ENCODE data around the gene RNF113B.

DNA sequence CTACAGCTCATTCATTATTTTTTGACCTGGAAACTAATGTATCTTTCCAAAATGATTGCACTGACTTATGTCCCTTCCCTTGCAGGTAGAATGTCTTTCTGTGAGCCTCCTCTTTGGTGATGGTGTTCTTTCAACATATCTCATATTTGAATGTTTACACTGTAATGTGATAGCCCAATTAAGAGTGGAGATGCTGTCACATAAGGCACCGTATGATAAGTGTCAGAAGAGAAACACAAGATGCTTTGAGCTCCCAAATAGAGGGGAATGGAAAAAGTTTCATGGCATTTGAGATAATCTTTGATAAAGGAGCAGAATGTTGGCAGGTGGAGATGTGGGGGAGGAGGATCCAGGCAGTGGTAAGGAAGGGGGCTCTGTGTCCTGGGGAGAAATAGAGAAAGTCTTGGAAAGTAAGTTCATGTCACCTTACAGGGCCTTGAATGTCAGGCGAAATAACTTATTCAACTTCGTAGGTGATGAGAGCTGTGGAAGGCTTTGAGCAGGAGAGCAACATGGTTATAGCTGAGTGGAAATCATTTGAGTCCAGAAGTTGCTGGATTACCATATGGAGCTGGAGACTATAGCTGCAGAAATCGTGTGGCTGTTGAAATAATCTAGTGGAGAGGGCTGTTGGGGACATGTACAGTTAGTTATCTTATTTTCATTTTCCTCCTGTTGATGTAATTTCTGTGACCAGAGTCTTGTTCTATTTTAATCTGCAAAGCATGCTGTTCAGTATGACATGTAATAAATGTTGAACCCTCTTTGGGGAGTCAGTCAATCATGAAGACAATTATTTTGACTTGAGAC is 10.3 kb upstream of the RNF113B start:
- TF ChIP-seq, protein P1, sequence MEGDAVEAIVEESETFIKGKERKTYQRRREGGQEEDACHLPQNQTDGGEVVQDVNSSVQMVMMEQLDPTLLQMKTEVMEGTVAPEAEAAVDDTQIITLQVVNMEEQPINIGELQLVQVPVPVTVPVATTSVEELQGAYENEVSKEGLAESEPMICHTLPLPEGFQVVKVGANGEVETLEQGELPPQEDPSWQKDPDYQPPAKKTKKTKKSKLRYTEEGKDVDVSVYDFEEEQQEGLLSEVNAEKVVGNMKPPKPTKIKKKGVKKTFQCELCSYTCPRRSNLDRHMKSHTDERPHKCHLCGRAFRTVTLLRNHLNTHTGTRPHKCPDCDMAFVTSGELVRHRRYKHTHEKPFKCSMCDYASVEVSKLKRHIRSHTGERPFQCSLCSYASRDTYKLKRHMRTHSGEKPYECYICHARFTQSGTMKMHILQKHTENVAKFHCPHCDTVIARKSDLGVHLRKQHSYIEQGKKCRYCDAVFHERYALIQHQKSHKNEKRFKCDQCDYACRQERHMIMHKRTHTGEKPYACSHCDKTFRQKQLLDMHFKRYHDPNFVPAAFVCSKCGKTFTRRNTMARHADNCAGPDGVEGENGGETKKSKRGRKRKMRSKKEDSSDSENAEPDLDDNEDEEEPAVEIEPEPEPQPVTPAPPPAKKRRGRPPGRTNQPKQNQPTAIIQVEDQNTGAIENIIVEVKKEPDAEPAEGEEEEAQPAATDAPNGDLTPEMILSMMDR (IDR thresholded peaks at IDR 0.05): no peak
- no peak for TF ChIP-seq POLR2A (IDR thresholded peaks at IDR 0.05)

All from adrenal gland (tissue), 5 donors.